ENCODE data around the gene VLDLR.

- TF ChIP-seq POLR2A (IDR thresholded peaks at IDR 0.05) (no peak), CTCF (IDR thresholded peaks at IDR 0.05) (no peak)
Observed at GRCh38 chr9:2624051-2624682, 2.6 kb downstream of the VLDLR start.

All from Peyer's patch (tissue), 4 donors.